Esophagus mucosa (tissue), 1 donor: ENCODE measurements around the gene EML1. TPM values are rescaled to one million over a fixed set of nuclear protein-coding genes. Genes with fewer than 3 reads are reported as not detected.

Experiments
- ATAC-seq: fragments of 200-7000 bp; cut with Tn5 transposase; one replicate; pipeline ENCODE4 v1.9.1; 2020
- total RNA-seq: library from RNA; stranded (reverse); gene quantifications from one replicate; pipeline ENCODE4 v1.2.4, GENCODE V29; 2023
- donor health status: DM: yes; HTN: yes; CAD: no.

EML1 gene
- total RNA-seq, 1 donor from 2014 or later: 6.0 TPM

- ATAC-seq: no peak
These were observed 11.2 kb upstream of the EML1 start for GRCh38 chr14:99781853-99782610.

GRCh38 chr14:99784508-99784907 is 8.7 kb upstream of the EML1 start:
- ATAC-seq: no peak

GRCh38 chr14:99785426-99785825 is 7.8 kb upstream of the EML1 start:
- no peak for ATAC-seq

- ATAC-seq: no peak
These were observed 6.7 kb upstream of the EML1 start for GRCh38 chr14:99786511-99786989.

- no peak for ATAC-seq
These were observed 4.5 kb upstream of the EML1 start for GRCh38 chr14:99788713-99789112.

- ATAC-seq: no peak
These were observed 3.6 kb upstream of the EML1 start for GRCh38 chr14:99789581-99789980.

- ATAC-seq: no peak
These were observed 2.8 kb upstream of the EML1 start for GRCh38 chr14:99790201-99790977.

- peak; percentile 83 for ATAC-seq
These were observed 2.2 kb upstream of the EML1 start for GRCh38 chr14:99790978-99791376.

- ATAC-seq: no peak
These were observed 1.6 kb upstream of the EML1 start for GRCh38 chr14:99791476-99792209.

GRCh38 chr14:99792210-99792535 is 1.0 kb upstream of the EML1 start:
- ATAC-seq: no peak

GRCh38 chr14:99792551-99793212 is 531 bp upstream of the EML1 start:
- ATAC-seq: peak; percentile 11

GRCh38 chr14:99794151-99794780 is 1.1 kb downstream of the EML1 start:
- no peak for ATAC-seq

GRCh38 chr14:99795046-99795445 is 1.8 kb downstream of the EML1 start:
- no peak for ATAC-seq

GRCh38 chr14:99797231-99797630 is 4.0 kb downstream of the EML1 start:
- ATAC-seq: no peak

- ATAC-seq: no peak
These were observed 7.6 kb downstream of the EML1 start for GRCh38 chr14:99800781-99801180.

- no peak for ATAC-seq
These were observed 9.3 kb downstream of the EML1 start for GRCh38 chr14:99802301-99803105.

- ATAC-seq: no peak
These were observed 10.0 kb downstream of the EML1 start for GRCh38 chr14:99803106-99803775.

- no peak for ATAC-seq
These were observed 10.6 kb downstream of the EML1 start for GRCh38 chr14:99803803-99804202.

GRCh38 chr14:99805757-99806439 is 12.7 kb downstream of the EML1 start:
- ATAC-seq: no peak

- no peak for ATAC-seq
These were observed 13.6 kb downstream of the EML1 start for GRCh38 chr14:99806836-99807235.
